Activated CD4-positive, alpha-beta T cell treated with anti-CD3 and anti-CD28 coated beads, Interleukin-2, amount 10 ng/mL, durations not matched to agents 24 days and 14 days (primary cell): ENCODE measurements around the gene ARFRP1. TPM values are rescaled to one million over a fixed set of nuclear protein-coding genes. Genes with fewer than 3 reads are reported as not detected.
A peak's percentile ranks its signal among the peaks of the same experiment; 100 is the strongest.

Experiments used
- DNase-seq: peaks from one replicate; pipeline ENCODE4 v3.0.0; 2022
- H3K27ac Mint-ChIP-seq: one replicate; pipeline ENCODE4 v1.8.0; 2022; ENCODE audit warnings: mild to moderate bottlenecking, mixed read lengths
- H3K27me3 Mint-ChIP-seq: one replicate; pipeline ENCODE4 v1.8.0; 2022; ENCODE audit warnings: mixed read lengths
- H3K36me3 Mint-ChIP-seq: one replicate; pipeline ENCODE4 v1.8.0; 2022; ENCODE audit warnings: low read depth, mild to moderate bottlenecking, mixed read lengths
- H3K4me1 Mint-ChIP-seq: one replicate; pipeline ENCODE4 v1.8.0; 2021; ENCODE audit warnings: mixed read lengths
- H3K4me3 Mint-ChIP-seq: one replicate; pipeline ENCODE4 v1.8.0; 2022; ENCODE audit warnings: mild to moderate bottlenecking, moderate library complexity, mixed read lengths
- H3K9me3 Mint-ChIP-seq: one replicate; pipeline ENCODE4 v1.8.0; 2021; ENCODE audit warnings: mixed read lengths
- intact Hi-C: fragments of 100-400 bp; cut with micrococcal nuclease; formaldehyde crosslinking; loops from one replicate; pipeline ENCODE4 v1.15.1; 2023
- total RNA-seq: library from RNA; stranded (reverse); gene quantifications from 2 replicates; pipeline ENCODE4 v1.2.3, GENCODE V29; 2022

The ARFRP1 gene
- total RNA-seq, 1 donor from 2014 or later: 70.4 TPM

- intact Hi-C loops: no loop called here
- peaks cover 11% of the 10 kb centered on the region for H3K36me3 Mint-ChIP-seq
- no peaks in the 10 kb centered on the region for H3K27me3 Mint-ChIP-seq
- peak; percentile 71 for DNase-seq
- peaks cover 9% of the 10 kb centered on the region for H3K4me1 Mint-ChIP-seq
- no peaks in the 10 kb centered on the region for H3K9me3 Mint-ChIP-seq
- peak overlapping the region; percentile 84 for H3K27ac Mint-ChIP-seq
- peak overlapping the region; percentile 26 for H3K4me3 Mint-ChIP-seq
Measured at GRCh38 chr20:63698739-63699465, 8.9 kb downstream of the ARFRP1 start.

- Mint-ChIP-seq H3K4me1 (peaks cover 11% of the 10 kb centered on the region), H3K4me3 (no peak overlapping the region), H3K27ac (no peak overlapping the region), H3K27me3 (no peaks in the 10 kb centered on the region), H3K36me3 (peaks cover 14% of the 10 kb centered on the region), H3K9me3 (no peaks in the 10 kb centered on the region)
- intact Hi-C loops: no loop called here
- DNase-seq: no peak
Measured at GRCh38 chr20:63697868-63698545, 9.8 kb downstream of the ARFRP1 start.

- Mint-ChIP-seq H3K27me3 (no peaks in the 10 kb centered on the region), H3K36me3 (peaks cover 19% of the 10 kb centered on the region), H3K27ac (no peak overlapping the region), H3K4me1 (peaks cover 11% of the 10 kb centered on the region), H3K4me3 (no peak overlapping the region), H3K9me3 (no peaks in the 10 kb centered on the region)
- no peak for DNase-seq
- intact Hi-C loops: no loop called here
Measured at GRCh38 chr20:63697357-63697867, 10.4 kb downstream of the ARFRP1 start.

DNA sequence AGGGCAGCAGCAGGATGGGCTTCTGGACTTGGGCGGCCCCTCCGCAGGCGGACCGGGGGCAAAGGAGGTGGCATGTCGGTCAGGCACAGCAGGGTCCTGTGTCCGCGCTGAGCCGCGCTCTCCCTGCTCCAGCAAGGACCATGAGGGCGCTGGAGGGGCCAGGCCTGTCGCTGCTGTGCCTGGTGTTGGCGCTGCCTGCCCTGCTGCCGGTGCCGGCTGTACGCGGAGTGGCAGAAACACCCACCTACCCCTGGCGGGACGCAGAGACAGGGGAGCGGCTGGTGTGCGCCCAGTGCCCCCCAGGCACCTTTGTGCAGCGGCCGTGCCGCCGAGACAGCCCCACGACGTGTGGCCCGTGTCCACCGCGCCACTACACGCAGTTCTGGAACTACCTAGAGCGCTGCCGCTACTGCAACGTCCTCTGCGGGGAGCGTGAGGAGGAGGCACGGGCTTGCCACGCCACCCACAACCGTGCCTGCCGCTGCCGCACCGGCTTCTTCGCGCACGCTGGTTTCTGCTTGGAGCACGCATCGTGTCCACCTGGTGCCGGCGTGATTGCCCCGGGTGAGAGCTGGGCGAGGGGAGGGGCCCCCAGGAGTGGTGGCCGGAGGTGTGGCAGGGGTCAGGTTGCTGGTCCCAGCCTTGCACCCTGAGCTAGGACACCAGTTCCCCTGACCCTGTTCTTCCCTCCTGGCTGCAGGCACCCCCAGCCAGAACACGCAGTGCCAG lies 11.0 kb downstream of the ARFRP1 start, which contains the start of gene TNFRSF6B:
Gene TNFRSF6B, plus strand, starts transcription at position 25 of the 729 bp plus-strand sequence. Its CDS starts 116 bp downstream, at position 141.
- H3K4me3 Mint-ChIP-seq: no peak within 1 kb of the TSS
- peaks cover 11% of the 10 kb centered on the region for H3K4me1 Mint-ChIP-seq
- no peak within 1 kb of the TSS for H3K27ac Mint-ChIP-seq
- H3K9me3 Mint-ChIP-seq: no peaks in the 10 kb centered on the region
- no peaks in the 10 kb centered on the region for H3K27me3 Mint-ChIP-seq
- H3K36me3 Mint-ChIP-seq: peaks cover 20% of the 10 kb centered on the region
- intact Hi-C loops: no loop called here
- DNase-seq: no peak

- intact Hi-C loops: no loop called here
- peaks cover 24% of the 10 kb centered on the region for H3K36me3 Mint-ChIP-seq
Measured at GRCh38 chr20:63696306-63696627, 11.5 kb downstream of the ARFRP1 start.

GRCh38 chr20:63695424-63696305 lies 12.1 kb downstream of the ARFRP1 start:
- Mint-ChIP-seq H3K36me3 (peaks cover 24% of the 10 kb centered on the region), H3K27ac (no peak overlapping the region), H3K27me3 (no peaks in the 10 kb centered on the region), H3K4me3 (no peak overlapping the region), H3K4me1 (peaks cover 11% of the 10 kb centered on the region), H3K9me3 (no peaks in the 10 kb centered on the region)
- intact Hi-C loops: no loop called here
- no peak for DNase-seq

More at GRCh38 chr20:63696306-63696627, 11.5 kb downstream of the ARFRP1 start:
- Mint-ChIP-seq H3K4me1 (peaks cover 11% of the 10 kb centered on the region), H3K9me3 (no peaks in the 10 kb centered on the region), H3K27me3 (no peaks in the 10 kb centered on the region), H3K27ac (no peak overlapping the region), H3K4me3 (no peak overlapping the region)
- DNase-seq: no peak

DNA sequence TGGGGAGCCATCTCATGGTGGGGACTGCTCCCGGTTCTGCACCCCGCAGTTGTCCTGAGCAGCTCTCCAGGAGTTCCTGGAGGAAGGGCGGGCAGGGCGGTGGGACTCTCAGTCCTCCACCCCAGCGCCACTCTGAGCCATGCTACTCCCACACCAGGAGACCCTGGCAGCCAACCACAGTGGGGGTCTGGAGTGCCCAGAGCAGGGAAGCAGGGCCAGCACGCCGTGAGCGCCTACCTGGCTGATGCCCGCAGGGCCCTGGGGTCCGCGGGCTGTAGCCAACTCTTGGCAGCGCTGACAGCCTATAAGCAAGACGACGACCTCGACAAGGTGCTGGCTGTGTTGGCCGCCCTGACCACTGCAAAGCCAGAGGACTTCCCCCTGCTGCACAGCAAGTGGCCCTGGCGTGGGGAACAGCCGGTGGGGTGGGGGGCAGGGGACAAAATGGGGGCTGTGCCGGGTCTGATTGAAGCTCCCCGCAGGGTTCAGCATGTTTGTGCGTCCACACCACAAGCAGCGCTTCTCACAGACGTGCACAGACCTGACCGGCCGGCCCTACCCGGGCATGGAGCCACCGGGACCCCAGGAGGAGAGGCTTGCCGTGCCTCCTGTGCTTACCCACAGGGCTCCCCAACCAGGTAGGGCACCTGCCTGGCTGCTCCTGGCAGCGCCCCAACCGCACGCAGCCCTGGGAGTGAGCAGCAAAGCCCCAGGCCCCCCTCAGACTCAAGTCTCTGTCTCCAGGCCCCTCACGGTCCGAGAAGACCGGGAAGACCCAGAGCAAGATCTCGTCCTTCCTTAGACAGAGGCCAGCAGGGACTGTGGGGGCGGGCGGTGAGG lies 13.0 kb downstream of the ARFRP1 start:
- no peak overlapping the region for H3K27ac Mint-ChIP-seq
- DNase-seq: no peak
- H3K9me3 Mint-ChIP-seq: no peaks in the 10 kb centered on the region
- peaks cover 24% of the 10 kb centered on the region for H3K36me3 Mint-ChIP-seq
- intact Hi-C loops: no loop called here
- peaks cover 11% of the 10 kb centered on the region for H3K4me1 Mint-ChIP-seq
- H3K27me3 Mint-ChIP-seq: no peaks in the 10 kb centered on the region
- no peak overlapping the region for H3K4me3 Mint-ChIP-seq

GRCh38 chr20:63693733-63694583 lies 13.8 kb downstream of the ARFRP1 start:
- Mint-ChIP-seq H3K4me1 (peaks cover 6% of the 10 kb centered on the region), H3K9me3 (no peaks in the 10 kb centered on the region), H3K36me3 (peaks cover 23% of the 10 kb centered on the region), H3K27me3 (no peaks in the 10 kb centered on the region), H3K4me3 (peak overlapping the region; percentile 30), H3K27ac (peak overlapping the region; percentile 86)
- no peak for DNase-seq
- intact Hi-C loops: no loop called here

GRCh38 chr20:63693083-63693732 lies 14.6 kb downstream of the ARFRP1 start:
- peaks cover 5% of the 10 kb centered on the region for H3K4me1 Mint-ChIP-seq
- no peak overlapping the region for H3K4me3 Mint-ChIP-seq
- no peak for DNase-seq
- H3K27ac Mint-ChIP-seq: no peak overlapping the region
- intact Hi-C loops: no loop called here
- H3K36me3 Mint-ChIP-seq: peaks cover 23% of the 10 kb centered on the region
- no peaks in the 10 kb centered on the region for H3K9me3 Mint-ChIP-seq
- no peaks in the 10 kb centered on the region for H3K27me3 Mint-ChIP-seq

GRCh38 chr20:63692436-63693082 lies 15.2 kb downstream of the ARFRP1 start:
- Mint-ChIP-seq H3K4me3 (no peak overlapping the region), H3K27ac (peak overlapping the region; percentile 40), H3K27me3 (no peaks in the 10 kb centered on the region), H3K36me3 (peaks cover 23% of the 10 kb centered on the region), H3K4me1 (peaks cover 5% of the 10 kb centered on the region), H3K9me3 (no peaks in the 10 kb centered on the region)
- intact Hi-C loops: no loop called here
- no peak for DNase-seq

DNA sequence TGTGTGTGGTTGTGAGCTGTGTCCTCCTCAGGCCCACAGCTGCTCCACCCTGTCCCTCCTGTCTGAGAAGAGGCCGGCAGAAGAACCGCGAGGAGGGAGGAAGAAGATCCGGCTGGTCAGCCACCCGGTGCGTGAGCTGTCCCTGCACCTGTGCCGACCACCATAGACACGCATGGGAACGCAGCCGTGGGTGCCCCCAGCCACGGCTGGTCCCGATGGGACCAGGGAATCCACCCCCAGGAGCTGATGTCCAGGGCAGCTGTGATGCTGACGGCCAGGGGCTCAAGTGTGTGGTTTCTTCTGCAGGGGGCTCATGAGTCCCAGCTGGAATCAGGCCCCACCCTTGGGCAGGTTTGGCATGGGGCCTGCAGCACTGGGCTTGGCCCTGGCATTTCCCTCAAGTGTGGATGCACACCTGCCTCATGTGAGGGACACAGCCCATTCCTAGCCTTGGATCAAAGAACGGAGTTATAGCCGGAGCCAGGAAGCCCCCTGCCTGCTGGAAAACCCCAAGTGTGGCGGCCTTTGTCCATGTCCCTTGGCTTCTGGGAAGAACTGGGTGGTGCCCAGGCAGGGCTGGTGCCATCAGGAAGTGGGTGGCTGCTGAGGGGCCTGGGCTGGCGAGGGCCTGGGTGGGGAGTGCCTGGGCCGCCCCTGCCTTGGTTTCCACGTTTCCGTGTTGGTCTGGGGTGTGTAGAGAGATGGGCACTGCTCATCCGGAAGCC lies 15.9 kb downstream of the ARFRP1 start:
- peak overlapping the region; percentile 40 for H3K27ac Mint-ChIP-seq

More for the DNA sequence above, 15.9 kb downstream of the ARFRP1 start:
- peaks cover 21% of the 10 kb centered on the region for H3K36me3 Mint-ChIP-seq
- DNase-seq: no peak
- H3K27me3 Mint-ChIP-seq: no peaks in the 10 kb centered on the region
- no peaks in the 10 kb centered on the region for H3K9me3 Mint-ChIP-seq
- peaks cover 4% of the 10 kb centered on the region for H3K4me1 Mint-ChIP-seq
- H3K4me3 Mint-ChIP-seq: no peak overlapping the region
- intact Hi-C loops: no loop called here
